Thymus (tissue), 11 donors: ENCODE results near the gene IQCF6. TPM values are rescaled to one million over a fixed set of nuclear protein-coding genes. Genes with fewer than 3 reads are reported as not detected.
"Not testable (repeated sequence)": the region's sequence is repeated elsewhere in the genome, so short reads cannot be mapped to it uniquely, and the experiment has no call there.

ENCODE experiments used
- DNase-seq, 9 donors: peaks; one replicate each; pipeline ENCODE4 v3.0.0-alpha.2; 2013; ENCODE audit warnings: low spot score in 9 of 9, low read depth in 6 of 9, missing footprints in 1 of 9
- H3K27ac ChIP-seq, 2 donors: one replicate each; pipeline ENCODE4 v1.5.1; 2013; ENCODE audit warnings: control low read depth in 1 of 2, low read depth in 1 of 2, low read length in 1 of 2, mild to moderate bottlenecking in 1 of 2, moderate library complexity in 1 of 2
- H3K27me3 ChIP-seq, 2 donors: one replicate each; pipeline ENCODE4 v1.5.1; 2013; ENCODE audit warnings: low read length in 1 of 2; ENCODE audit not compliant: control insufficient read depth in 2 of 2, insufficient read depth in 1 of 2
- H3K36me3 ChIP-seq, 2 donors: one replicate each; pipeline ENCODE4 v1.5.1; 2013; ENCODE audit warnings: low read length in 1 of 2, mild to moderate bottlenecking in 1 of 2, moderate library complexity in 1 of 2; ENCODE audit not compliant: control insufficient read depth in 2 of 2, insufficient read depth in 2 of 2
- H3K4me1 ChIP-seq, 2 donors: one replicate each; pipeline ENCODE4 v1.5.1; 2013; ENCODE audit warnings: low read length in 2 of 2; ENCODE audit not compliant: control insufficient read depth in 2 of 2, insufficient read depth in 2 of 2
- H3K4me3 ChIP-seq, 2 donors: one replicate each; pipeline ENCODE4 v1.5.1; 2013; ENCODE audit warnings: low read length in 2 of 2, control low read depth in 1 of 2, mild to moderate bottlenecking in 1 of 2
- H3K9me3 ChIP-seq, 2 donors: one replicate each; pipeline ENCODE4 v1.5.1; 2013; ENCODE audit warnings: low read length in 1 of 2, mild to moderate bottlenecking in 1 of 2; ENCODE audit not compliant: control insufficient read depth in 2 of 2, insufficient read depth in 1 of 2
- WGBS: extraction: QIAGEN DNeasy Blood & Tissue Kit; methylation state at CpG from one replicate; pipeline ENCODE4 v1.1.7; 2013; 5-methylcytosine and 5-hydroxymethylcytosine counted together
- polyA plus RNA-seq: library from polyadenylated mRNA; stranded (reverse); fragments of 200-250 nt; gene quantifications from one replicate; pipeline ENCODE4 v1.2.3, GENCODE V29; 2013
- total RNA-seq: library from RNA; stranded (reverse); fragments of 120-200 nt; gene quantifications from one replicate; pipeline ENCODE4 v1.2.4, GENCODE V29; 2013
- donor health status: healthy.

The IQCF6 gene
- total and polyA plus RNA-seq, 2 donors, result not detected

- Histone ChIP-seq H3K36me3 (no peaks in the 10 kb centered on the region), H3K27ac (no peak overlapping the region), H3K4me3 (no peak overlapping the region), H3K4me1 (peaks cover 0 to 2% of the 10 kb centered on the region in 2 donors), H3K27me3 (no peaks in the 10 kb centered on the region), H3K9me3 (no peaks in the 10 kb centered on the region)
- DNase-seq, result no peak
- WGBS, result 79% methylated on average over 1 of the region's 1 CpG
Measured at GRCh38 chr3:51748327-51748726, 30.7 kb downstream of the IQCF6 start.

GRCh38 chr3:51747840-51748239 lies 31.2 kb downstream of the IQCF6 start:
- H3K27ac ChIP-seq, result no peak overlapping the region
- H3K27me3 ChIP-seq, result no peaks in the 10 kb centered on the region
- no peak overlapping the region for H3K4me3 ChIP-seq
- peaks cover 0 to 2% of the 10 kb centered on the region in 2 donors for H3K4me1 ChIP-seq
- no peak for DNase-seq
- H3K9me3 ChIP-seq, result no peaks in the 10 kb centered on the region
- no peaks in the 10 kb centered on the region for H3K36me3 ChIP-seq

GRCh38 chr3:51742978-51743377 lies 36.1 kb downstream of the IQCF6 start:
- H3K4me3 ChIP-seq, H3K36me3 ChIP-seq, H3K9me3 ChIP-seq, H3K27me3 ChIP-seq, H3K27ac ChIP-seq, DNase-seq, H3K4me1 ChIP-seq: not testable (repeated sequence)
- WGBS, result 81% methylated on average over 4 of the region's 4 CpGs

GRCh38 chr3:51742320-51742719 lies 36.7 kb downstream of the IQCF6 start:
- not testable (repeated sequence) for H3K4me3 ChIP-seq, H3K36me3 ChIP-seq, H3K27me3 ChIP-seq, H3K9me3 ChIP-seq, H3K4me1 ChIP-seq, H3K27ac ChIP-seq, DNase-seq
- WGBS, result 92% methylated on average over 3 of the region's 3 CpGs

- peaks cover 0 to 4% of the 10 kb centered on the region in 2 donors for H3K4me1 ChIP-seq
- no peak for DNase-seq
- peaks cover 0 to 4% of the 10 kb centered on the region in 2 donors for H3K9me3 ChIP-seq
- H3K36me3 ChIP-seq, result no peaks in the 10 kb centered on the region
- H3K27me3 ChIP-seq, result no peaks in the 10 kb centered on the region
- H3K4me3 ChIP-seq, result no peak overlapping the region
- 68% methylated on average over 4 of the region's 4 CpGs for WGBS
- no peak overlapping the region for H3K27ac ChIP-seq
Measured at GRCh38 chr3:51739110-51739509, 39.9 kb downstream of the IQCF6 start.

- Histone ChIP-seq H3K27ac (no peak overlapping the region), H3K9me3 (no peaks in the 10 kb centered on the region), H3K27me3 (no peaks in the 10 kb centered on the region), H3K36me3 (no peaks in the 10 kb centered on the region), H3K4me1 (peaks cover 0 to 4% of the 10 kb centered on the region in 2 donors), H3K4me3 (no peak overlapping the region)
- no peak for DNase-seq
- 65% methylated on average over 2 of the region's 2 CpGs for WGBS
Measured at GRCh38 chr3:51735950-51736349, 43.1 kb downstream of the IQCF6 start.

GRCh38 chr3:51735039-51735438 lies 44.0 kb downstream of the IQCF6 start:
- no peak for DNase-seq
- Histone ChIP-seq H3K9me3 (no peaks in the 10 kb centered on the region), H3K27ac (no peak overlapping the region), H3K36me3 (no peaks in the 10 kb centered on the region), H3K4me3 (no peak overlapping the region), H3K27me3 (no peaks in the 10 kb centered on the region), H3K4me1 (peaks cover 0 to 4% of the 10 kb centered on the region in 2 donors)
- 89% methylated on average over 3 of the region's 3 CpGs for WGBS

GRCh38 chr3:51734572-51734907 lies 44.5 kb downstream of the IQCF6 start:
- Histone ChIP-seq H3K27me3 (no peaks in the 10 kb centered on the region), H3K4me3 (no peak overlapping the region)
- WGBS, result 17% methylated on average over 3 of the region's 3 CpGs

GRCh38 chr3:51733859-51734571 lies 45.0 kb downstream of the IQCF6 start:
- DNase-seq, result no peak
- no peaks in the 10 kb centered on the region for H3K36me3 ChIP-seq
- 89% methylated on average over 4 of the region's 4 CpGs for WGBS
- H3K4me1 ChIP-seq, result peaks cover 0 to 4% of the 10 kb centered on the region in 2 donors
- H3K27me3 ChIP-seq, result no peaks in the 10 kb centered on the region
- no peak overlapping the region for H3K4me3 ChIP-seq
- no peak overlapping the region for H3K27ac ChIP-seq
- no peaks in the 10 kb centered on the region for H3K9me3 ChIP-seq

More at GRCh38 chr3:51734572-51734907, 44.5 kb downstream of the IQCF6 start:
- no peaks in the 10 kb centered on the region for H3K9me3 ChIP-seq
- DNase-seq, result peak in 1 of 9 donors; percentile 41
- peaks cover 0 to 4% of the 10 kb centered on the region in 2 donors for H3K4me1 ChIP-seq
- H3K27ac ChIP-seq, result no peak overlapping the region
- no peaks in the 10 kb centered on the region for H3K36me3 ChIP-seq
